COR-L47 (cell line): Measurements from ENCODE around the gene DDX1.

Experiments
- DNase-seq: peaks from one replicate; lab custom pipeline; 2025; lab: John Stamatoyannopoulos, UW

The DDX1 gene

DNA sequence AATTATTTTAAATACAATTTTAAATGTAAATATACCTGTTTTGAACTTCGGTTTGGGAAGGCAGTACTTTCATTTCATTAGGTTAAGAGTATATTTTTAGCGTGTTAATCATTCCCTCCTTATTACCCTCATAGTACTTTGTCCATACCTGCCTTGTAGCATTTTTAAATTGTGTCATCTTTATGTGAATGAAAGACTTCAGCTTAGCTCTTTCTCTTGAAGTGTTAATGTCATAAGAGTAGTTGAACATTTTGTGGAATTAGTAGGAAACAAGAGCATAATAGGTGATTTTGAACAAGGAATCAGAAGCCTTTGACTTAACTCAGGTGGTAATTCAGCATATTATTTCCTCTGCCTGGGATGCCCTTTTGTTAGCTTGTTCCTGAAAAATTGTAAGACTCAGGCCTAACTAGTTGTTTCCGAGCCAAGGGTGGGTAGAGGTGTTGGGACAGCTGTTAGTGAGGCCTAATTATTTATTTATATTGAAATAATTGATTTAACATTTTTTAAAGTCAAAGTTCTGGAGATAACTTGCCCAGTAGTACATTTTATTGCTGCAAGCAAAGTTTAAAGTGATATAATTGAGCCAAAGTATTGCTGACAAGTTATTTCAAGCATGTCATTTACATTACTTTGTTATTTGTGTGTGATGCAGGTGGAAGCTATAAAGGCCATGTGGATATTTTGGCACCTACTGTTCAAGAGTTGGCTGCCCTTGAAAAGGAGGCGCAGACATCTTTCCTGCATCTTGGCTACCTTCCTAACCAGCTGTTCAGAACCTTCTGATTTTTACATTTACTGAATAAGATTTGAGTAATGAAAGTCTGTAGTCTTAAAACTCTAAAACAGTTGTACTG, 38.7 kb downstream of the DDX1 start:
- DNase-seq = no peak

DNA sequence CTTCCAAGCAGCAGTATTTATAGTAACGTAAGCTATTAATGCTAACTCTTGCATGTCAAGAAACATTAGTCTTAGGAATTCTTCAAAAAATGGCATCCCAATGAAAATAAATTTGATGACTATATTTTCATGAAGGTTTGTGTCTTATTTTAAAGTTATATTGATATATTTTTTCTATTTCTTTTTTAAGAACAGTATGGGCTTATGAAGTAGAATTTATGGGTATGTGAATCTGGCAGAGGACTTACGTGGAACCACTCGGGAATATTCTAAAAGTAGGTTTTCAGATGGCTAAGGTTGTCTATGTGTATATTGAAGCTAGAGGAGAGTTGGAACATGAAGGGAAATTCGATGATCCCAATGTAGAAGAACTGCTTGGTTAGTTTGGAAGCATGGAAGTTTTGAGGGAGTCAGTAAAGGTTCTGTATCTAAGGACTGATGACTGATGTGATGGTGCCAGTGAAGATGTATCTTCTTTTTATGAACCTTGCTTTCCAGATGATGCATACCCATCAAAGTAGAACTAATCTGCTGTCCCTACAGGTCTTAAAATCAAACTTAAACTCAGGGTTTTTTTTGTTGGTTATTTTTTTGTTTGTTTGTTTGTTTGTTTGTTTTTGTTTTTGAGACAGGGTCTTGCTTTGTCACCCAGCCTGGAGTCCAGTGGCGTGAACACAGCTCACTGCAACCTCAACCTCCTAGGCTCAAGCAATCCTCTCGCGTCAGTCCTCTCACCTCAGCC, 39.5 kb downstream of the DDX1 start:
- DNase-seq = no peak

- no peak for DNase-seq
These were observed 40.2 kb downstream of the DDX1 start for GRCh38 chr2:15631883-15632282.

GRCh38 chr2:15633043-15633970, 41.6 kb downstream of the DDX1 start:
- no peak for DNase-seq

DNA sequence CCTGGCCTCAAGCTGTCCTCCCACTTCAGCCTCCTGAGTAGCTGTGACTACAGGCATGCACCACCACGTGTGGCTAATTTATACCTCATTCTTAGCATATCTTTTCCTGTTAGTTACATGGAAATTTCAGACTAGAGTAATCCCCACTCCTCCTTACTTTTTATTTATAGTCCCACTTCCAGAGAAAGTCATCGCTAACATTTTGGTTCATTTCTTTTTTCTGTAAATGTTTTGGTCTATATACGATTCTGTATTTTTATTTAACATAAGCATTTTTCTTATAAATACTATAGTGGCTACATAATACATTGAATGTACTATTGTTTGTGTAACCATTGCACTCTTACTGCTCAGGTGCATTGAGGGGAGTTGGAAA, 42.3 kb downstream of the DDX1 start:
- no peak for DNase-seq

GRCh38 chr2:15634846-15635490, 43.3 kb downstream of the DDX1 start:
- no peak for DNase-seq

DNA sequence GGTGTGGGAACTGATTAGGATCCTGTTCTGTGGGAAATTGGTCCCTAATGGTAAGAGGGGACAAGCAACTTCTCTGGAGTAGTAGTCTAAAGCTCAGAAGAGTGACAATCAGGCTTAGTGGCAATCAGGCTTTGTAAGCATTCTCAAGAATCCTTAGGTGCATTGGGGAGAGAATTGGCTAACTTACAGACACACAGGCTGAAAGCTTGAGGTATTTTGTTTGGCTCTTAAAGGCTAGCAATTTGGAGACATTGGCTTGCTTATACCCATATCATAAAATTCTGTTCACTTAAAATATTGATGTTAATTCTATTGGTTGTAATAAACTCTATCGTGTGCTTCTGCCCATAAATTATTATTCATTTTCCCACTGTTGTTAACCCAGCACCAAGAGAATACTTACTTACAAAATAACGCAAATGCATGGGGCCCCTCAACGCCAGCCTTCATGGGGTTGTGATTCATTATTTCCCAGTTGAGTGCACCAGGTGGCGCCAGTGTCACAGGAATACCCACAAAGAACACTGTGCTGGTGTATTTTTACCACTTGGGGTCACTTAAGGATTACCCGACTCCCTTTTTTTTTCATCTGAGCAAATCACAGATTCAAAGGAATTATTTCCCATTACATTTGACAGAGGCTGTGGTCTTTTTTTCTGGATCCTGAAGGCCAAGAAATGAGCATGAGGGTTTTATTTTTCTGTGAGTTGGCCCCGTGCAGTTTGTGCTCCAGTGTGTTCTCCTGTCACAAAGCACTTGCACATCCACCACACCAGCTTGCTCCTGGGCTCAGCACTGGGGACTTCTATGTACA, 45.5 kb downstream of the DDX1 start:
- DNase-seq = peak; percentile 43

DNA sequence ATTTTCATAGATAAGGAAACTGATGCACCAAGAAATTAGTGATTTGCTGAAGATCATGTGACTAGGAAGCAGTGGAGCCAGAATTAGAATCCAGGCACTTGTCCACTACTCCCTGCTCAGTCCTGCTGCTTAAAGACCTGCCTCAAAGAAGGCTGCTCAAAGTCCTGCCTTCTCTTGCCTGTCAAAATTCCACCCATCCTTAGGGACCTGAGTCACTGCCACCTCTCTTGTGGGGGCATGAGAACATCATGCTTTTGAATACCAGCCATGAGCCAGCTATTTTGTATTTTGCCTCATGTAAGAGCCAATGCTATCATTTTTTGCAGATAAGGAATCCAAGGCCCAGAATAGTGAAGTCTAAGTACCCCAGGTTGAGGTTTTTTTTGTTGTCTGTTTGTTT, 47.1 kb downstream of the DDX1 start:
- DNase-seq = no peak

GRCh38 chr2:15639323-15640251, 47.9 kb downstream of the DDX1 start:
- no peak for DNase-seq

DNA sequence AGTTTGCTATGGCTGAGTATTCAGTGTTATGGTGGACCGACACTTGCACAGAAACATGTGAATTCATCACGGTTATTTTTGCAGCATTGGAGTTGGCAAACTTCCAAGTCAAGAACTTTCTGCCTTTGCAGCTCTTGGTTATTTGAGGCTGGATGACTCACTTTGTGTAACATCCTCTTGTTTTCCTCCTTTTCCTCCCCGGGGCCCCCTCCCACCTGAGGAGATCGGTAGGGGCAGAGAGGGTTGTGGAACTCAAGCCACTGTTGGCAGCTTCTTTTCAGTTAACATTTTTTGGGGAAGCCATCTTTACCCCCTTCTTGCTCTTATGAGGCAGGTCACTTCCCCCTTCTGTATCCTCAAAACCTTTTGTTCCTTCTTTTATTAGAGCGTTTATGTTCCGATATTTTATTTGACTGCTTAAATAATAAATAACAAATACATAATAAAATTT, 48.6 kb downstream of the DDX1 start:
- DNase-seq = no peak

GRCh38 chr2:15640784-15641183, 49.1 kb downstream of the DDX1 start:
- no peak for DNase-seq

DNA sequence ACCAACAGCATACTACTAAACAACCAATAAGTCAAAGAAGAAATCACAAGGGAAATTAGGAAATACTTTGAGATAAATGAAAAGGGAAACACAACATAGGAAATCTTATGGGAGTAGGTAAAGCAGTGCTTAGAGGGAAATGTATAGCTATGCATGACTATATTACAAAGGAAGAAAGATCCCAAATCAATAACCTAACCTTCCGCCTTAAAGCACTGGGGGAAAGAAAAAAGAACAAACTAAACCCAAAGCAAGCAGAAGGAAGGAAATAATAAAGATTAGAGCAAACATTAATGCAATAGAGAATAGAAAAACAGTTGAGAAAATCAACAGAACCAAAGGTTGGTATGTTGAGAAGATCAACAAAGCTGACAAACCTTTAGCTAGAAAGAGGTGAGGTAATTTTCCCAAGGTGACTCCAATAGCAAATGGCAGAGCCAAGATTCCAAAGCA, 49.9 kb downstream of the DDX1 start:
- DNase-seq = no peak

DNA sequence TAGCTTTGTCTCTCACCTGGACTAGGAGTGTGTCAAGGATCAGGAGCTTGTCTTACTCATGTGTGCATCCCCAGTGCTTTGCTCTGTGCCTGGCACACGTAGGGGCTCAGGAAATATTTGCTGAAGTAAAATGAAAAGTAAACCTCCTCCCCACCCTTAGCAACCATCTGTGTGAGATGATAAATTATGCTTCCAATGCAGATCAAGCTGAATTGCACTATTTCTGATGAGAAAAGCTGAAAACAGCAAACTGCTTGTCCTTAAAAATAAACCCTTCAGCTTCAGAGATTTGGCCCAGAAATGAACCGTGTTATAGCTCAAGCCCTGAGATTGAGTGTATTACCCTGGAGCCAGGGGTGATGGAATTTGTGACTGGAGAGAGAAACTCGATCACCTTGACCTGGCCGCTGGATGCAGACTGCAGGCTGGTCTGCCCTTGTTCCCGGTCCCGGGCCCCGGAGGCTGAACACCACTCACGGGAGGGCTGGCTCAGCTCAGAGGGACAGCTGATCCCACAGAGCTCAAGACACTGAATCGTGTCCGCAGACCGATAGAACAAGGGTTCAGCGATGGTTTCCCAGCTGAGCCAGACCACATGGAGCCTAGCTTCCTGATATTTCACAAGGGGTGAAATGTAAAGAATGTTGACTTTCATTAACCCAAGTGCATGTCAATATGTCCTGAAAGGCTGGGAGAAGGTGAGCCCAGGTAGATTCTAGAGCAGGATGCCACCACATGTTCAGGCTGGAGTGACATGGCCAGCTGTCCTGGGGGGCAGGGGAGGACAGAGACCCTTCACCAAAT, 50.5 kb downstream of the DDX1 start:
- no peak for DNase-seq

- no peak for DNase-seq
These were observed 51.3 kb downstream of the DDX1 start for GRCh38 chr2:15642815-15643500.

GRCh38 chr2:15643791-15644585, 52.3 kb downstream of the DDX1 start:
- DNase-seq = no peak

DNA sequence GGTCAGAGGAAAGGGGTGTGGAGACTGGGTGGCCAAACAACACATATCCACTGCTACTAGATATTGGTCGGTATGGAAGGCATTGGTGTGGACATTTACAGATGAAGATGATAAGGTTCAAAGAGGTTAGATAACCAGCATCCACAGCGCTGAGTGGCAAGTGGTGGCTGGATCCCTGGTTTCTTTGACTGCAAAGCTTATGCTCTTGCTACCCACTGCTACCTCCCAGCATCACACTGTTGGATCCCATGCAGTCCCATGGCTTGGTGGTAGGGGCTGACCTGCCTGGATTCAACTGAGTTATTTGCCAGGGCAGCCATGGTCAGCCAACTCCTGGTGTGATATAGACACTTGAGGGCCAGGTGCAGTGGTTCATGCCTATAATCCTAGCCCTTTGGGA, 53.6 kb downstream of the DDX1 start:
- no peak for DNase-seq

- DNase-seq = no peak
These were observed 54.2 kb downstream of the DDX1 start for GRCh38 chr2:15645720-15646385.
